RWPE2 (cell line): Measurements from ENCODE around the gene ARHGAP27.

Source experiments
- ATAC-seq: fragments of 200-7000 bp; cut with Tn5 transposase; 3 replicates; pipeline ENCODE4 v1.9.1; 2021; ENCODE audit warnings: low read depth
- DNase-seq: peaks from one replicate; pipeline ENCODE4 v3.0.0-alpha.2; 2020; ENCODE audit warnings: low spot score
- H3K27ac ChIP-seq: fragments of 450-650 bp; 2 replicates; pipeline ENCODE4 v1.5.1; 2017; ENCODE audit warnings: mild to moderate bottlenecking; ENCODE audit not compliant: poor library complexity, severe bottlenecking
- H3K27me3 ChIP-seq: fragments of 250-450 bp; sonication (Bioruptor Pico); 2 replicates; pipeline ENCODE4 v1.5.1; 2021; ENCODE audit warnings: mild to moderate bottlenecking, moderate library complexity; ENCODE audit not compliant: insufficient read depth, poor library complexity, severe bottlenecking
- H3K36me3 ChIP-seq: fragments of 250-450 bp; sonication (Bioruptor Pico); 2 replicates; pipeline ENCODE4 v1.5.1; 2020; ENCODE audit warnings: low read depth, mild to moderate bottlenecking, moderate library complexity
- H3K4me1 ChIP-seq: fragments of 250-450 bp; sonication (Bioruptor Pico); 2 replicates; pipeline ENCODE4 v1.5.1; 2021; ENCODE audit warnings: mild to moderate bottlenecking, moderate library complexity; ENCODE audit not compliant: insufficient read depth, poor library complexity, severe bottlenecking
- H3K4me3 ChIP-seq: fragments of 250-450 bp; sonication (Bioruptor Pico); 2 replicates; pipeline ENCODE4 v1.5.1; 2021; ENCODE audit warnings: mild to moderate bottlenecking, moderate library complexity; ENCODE audit not compliant: severe bottlenecking
- H3K9me3 ChIP-seq: fragments of 250-450 bp; sonication (Bioruptor Pico); 2 replicates; pipeline ENCODE4 v1.5.1; 2021; ENCODE audit warnings: mild to moderate bottlenecking, moderate library complexity; ENCODE audit not compliant: severe bottlenecking
- CTCF ChIP-seq: fragments of 450-650 bp; IDR thresholded peaks from one replicate; pipeline ENCODE4 v1.5.1; 2017; ENCODE audit warnings: mild to moderate bottlenecking, moderate library complexity; ENCODE audit not compliant: poor library complexity, severe bottlenecking

Gene ARHGAP27

DNA sequence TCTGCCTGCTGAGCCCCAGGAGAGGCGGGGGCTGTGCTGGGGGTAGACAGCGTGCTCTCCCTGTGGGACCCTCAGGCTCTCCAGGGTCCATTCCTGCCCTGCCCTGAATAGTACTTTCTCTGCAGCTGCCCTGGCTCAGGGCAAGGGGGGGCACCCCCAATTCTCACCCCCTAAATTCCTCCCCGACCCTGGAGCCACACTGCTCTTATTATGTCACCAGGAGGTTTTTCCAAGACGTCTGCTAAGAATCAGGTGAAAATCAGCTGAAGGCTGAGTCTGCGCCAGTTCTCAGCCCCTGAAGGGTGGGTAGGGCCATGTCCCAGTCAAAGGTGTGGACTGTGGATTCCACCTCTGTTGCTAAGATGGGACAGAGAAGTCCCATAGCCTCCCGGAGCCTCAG, 66.0 kb downstream of the ARHGAP27 start:
- Histone ChIP-seq H3K27me3 (no peaks in the 10 kb centered on the region), H3K9me3 (no peaks in the 10 kb centered on the region), H3K27ac (no peak overlapping the region), H3K36me3 (no peaks in the 10 kb centered on the region), H3K4me3 (no peak overlapping the region), H3K4me1 (peaks cover 11% of the 10 kb centered on the region)
- DNase-seq (peak; percentile 25), ATAC-seq (no peak)
- TF ChIP-seq CTCF = no peak

- Histone ChIP-seq H3K9me3 (no peaks in the 10 kb centered on the region), H3K4me3 (no peak overlapping the region), H3K27me3 (no peaks in the 10 kb centered on the region), H3K36me3 (no peaks in the 10 kb centered on the region), H3K4me1 (peaks cover 8% of the 10 kb centered on the region), H3K27ac (no peak overlapping the region)
- no peak for TF ChIP-seq CTCF
- no peak for ATAC-seq
- DNase-seq = peak; percentile 8
Measured at GRCh38 chr17:45366049-45366448, 66.6 kb downstream of the ARHGAP27 start.

- Histone ChIP-seq H3K36me3 (no peaks in the 10 kb centered on the region), H3K9me3 (no peaks in the 10 kb centered on the region), H3K27ac (no peak overlapping the region), H3K4me1 (no peaks in the 10 kb centered on the region), H3K27me3 (no peaks in the 10 kb centered on the region), H3K4me3 (no peak overlapping the region)
- ATAC-seq (0 out of 3 replicates have a peak, but pooled peaks have one; percentile 23), DNase-seq (peak; percentile 28)
- TF ChIP-seq CTCF = no peak
Measured at GRCh38 chr17:45364531-45365390, 67.9 kb downstream of the ARHGAP27 start.

GRCh38 chr17:45363498-45363897, 69.2 kb downstream of the ARHGAP27 start:
- no peak overlapping the region for H3K27ac ChIP-seq
- no peaks in the 10 kb centered on the region for H3K9me3 ChIP-seq
- peak; percentile 15 for DNase-seq
- TF ChIP-seq CTCF = no peak
- no peaks in the 10 kb centered on the region for H3K4me1 ChIP-seq
- no peaks in the 10 kb centered on the region for H3K27me3 ChIP-seq
- no peak for ATAC-seq
- no peak overlapping the region for H3K4me3 ChIP-seq
- H3K36me3 ChIP-seq = no peaks in the 10 kb centered on the region

DNA sequence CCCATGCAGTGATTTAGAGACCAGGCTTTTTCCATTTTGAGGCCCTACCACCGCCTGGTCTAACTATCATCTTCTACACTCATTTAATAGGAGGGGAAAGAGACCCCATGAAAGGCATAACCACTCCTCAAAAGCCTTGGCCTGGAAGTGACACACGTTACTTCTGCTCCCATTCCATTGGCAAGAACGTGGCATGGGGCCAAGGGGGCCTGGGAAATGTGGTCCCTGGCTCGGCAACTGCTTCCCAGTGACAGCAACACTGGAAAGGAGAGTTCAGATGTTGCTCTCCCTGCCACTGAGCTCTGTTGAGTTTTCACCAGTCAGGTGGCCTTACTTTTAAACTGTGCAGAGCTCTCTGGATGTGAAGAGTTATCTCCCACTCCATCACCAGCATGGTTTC, 70.7 kb downstream of the ARHGAP27 start:
- H3K27me3 ChIP-seq = no peaks in the 10 kb centered on the region
- ATAC-seq (no peak), DNase-seq (peak; percentile 12)
- no peaks in the 10 kb centered on the region for H3K9me3 ChIP-seq
- no peak for TF ChIP-seq CTCF
- no peak overlapping the region for H3K27ac ChIP-seq
- H3K4me1 ChIP-seq = no peaks in the 10 kb centered on the region
- no peak overlapping the region for H3K4me3 ChIP-seq
- H3K36me3 ChIP-seq = no peaks in the 10 kb centered on the region
